Smooth muscle cell (in vitro differentiated cells): ENCODE measurements around the gene PDE12. TPM values are rescaled to one million over a fixed set of nuclear protein-coding genes. Genes with fewer than 3 reads are reported as not detected.
A peak's percentile ranks its signal among the peaks of the same experiment; 100 is the strongest.

Experiments used
- DNase-seq: peaks from one replicate; lab custom pipeline; 2025; ENCODE audit not compliant: unreplicated experiment; lab: John Stamatoyannopoulos, UW
- H2AFZ ChIP-seq: fragments of 200-600 bp; sonication (generic); 2 replicates; pipeline ENCODE4 v1.6.0; 2016; ENCODE audit warnings: antibody characterized with exemption, low read depth, mild to moderate bottlenecking
- H3F3A ChIP-seq: fragments of 200-600 bp; sonication (generic); 2 replicates; pipeline ENCODE4 v1.6.0; 2017; ENCODE audit warnings: antibody characterized with exemption, low read depth
- H3K27ac ChIP-seq: fragments of 200-600 bp; sonication (generic); 2 replicates; pipeline ENCODE4 v1.5.1; 2016; ENCODE audit warnings: low read depth, mild to moderate bottlenecking
- H3K27me3 ChIP-seq: fragments of 200-600 bp; sonication (generic); 2 replicates; pipeline ENCODE4 v1.6.1; 2016; ENCODE audit warnings: low read depth, mild to moderate bottlenecking
- H3K36me3 ChIP-seq: fragments of 200-600 bp; sonication (generic); 2 replicates; pipeline ENCODE4 v1.5.1; 2016; ENCODE audit warnings: low read depth
- H3K4me1 ChIP-seq: fragments of 200-600 bp; sonication (generic); 2 replicates; pipeline ENCODE4 v1.5.1; 2016; ENCODE audit warnings: low read depth
- H3K4me2 ChIP-seq: fragments of 200-600 bp; sonication (generic); 2 replicates; pipeline ENCODE4 v1.6.0; 2016; ENCODE audit warnings: mild to moderate bottlenecking
- H3K4me3 ChIP-seq: fragments of 200-600 bp; sonication (generic); 2 replicates; pipeline ENCODE4 v1.5.1; 2016; ENCODE audit warnings: mild to moderate bottlenecking
- H3K79me2 ChIP-seq: fragments of 200-600 bp; sonication (generic); 2 replicates; pipeline ENCODE4 v1.6.0; 2016; ENCODE audit warnings: low read depth, mild to moderate bottlenecking
- H3K9ac ChIP-seq: fragments of 200-600 bp; sonication (generic); 2 replicates; pipeline ENCODE4 v1.6.0; 2016; ENCODE audit warnings: low read depth
- H3K9me3 ChIP-seq: fragments of 200-600 bp; sonication (generic); replicated peaks from 2 replicates; pipeline ENCODE4 v1.5.1; 2016; ENCODE audit warnings: low read depth
- H4K20me1 ChIP-seq: fragments of 200-600 bp; sonication (generic); 2 replicates; pipeline ENCODE4 v1.6.0; 2016; ENCODE audit warnings: low read depth
- CTCF ChIP-seq: fragments of 200-600 bp; sonication (generic); IDR thresholded peaks from 2 replicates; pipeline ENCODE4 v1.5.1; 2017; ENCODE audit warnings: borderline replicate concordance, mild to moderate bottlenecking, antibody characterized with exemption; ENCODE audit not compliant: insufficient read depth, poor library complexity, severe bottlenecking
- WGBS: methylation state at CpG from one replicate; pipeline ENCODE4 v1.1.7; 2016; ENCODE audit warnings: low lambda C conversion rate; 5-methylcytosine and 5-hydroxymethylcytosine counted together
- polyA plus RNA-seq: library from polyadenylated mRNA; unstranded; fragments of >200 nt; fragmentation: Nextera tagmentation; extraction: Ambion mirVana; gene quantifications from 2 replicates; pipeline ENCODE4 v1.2.1, GENCODE V29; 2016
- total RNA-seq: library from RNA; depleted of rRNA; stranded (reverse); fragments of >200 nt; gene quantifications from 2 replicates; pipeline ENCODE4 v1.2.3, GENCODE V29; 2014

PDE12 gene
- total and polyA plus RNA-seq, 2 experiments from 2014 or later = 6.7 to 10.8 TPM

GRCh38 chr3:57582474-57583168, 26.5 kb downstream of the PDE12 start:
- H3K27ac ChIP-seq = peak overlapping the region; percentile 7
- peaks cover 33% of the 10 kb centered on the region for H3K36me3 ChIP-seq
- WGBS = 96% methylated on average over 7 of the region's 7 CpGs

GRCh38 chr3:57583544-57583943, 27.5 kb downstream of the PDE12 start:
- Histone ChIP-seq H3K9ac (no peak overlapping the region), H3K9me3 (no peaks in the 10 kb centered on the region), H3K4me1 (no peaks in the 10 kb centered on the region), H3F3A (peaks cover 32% of the 10 kb centered on the region), H3K79me2 (peaks cover 100% of the 10 kb centered on the region), H3K4me2 (no peak overlapping the region), H3K4me3 (no peak overlapping the region), H3K36me3 (peaks cover 30% of the 10 kb centered on the region), H4K20me1 (peaks cover 100% of the 10 kb centered on the region), H2AFZ (no peak overlapping the region), H3K27me3 (no peaks in the 10 kb centered on the region), H3K27ac (peak overlapping the region; percentile 63)
- TF ChIP-seq CTCF = no peak
- no peak for DNase-seq
- 95% methylated on average over 2 of the region's 2 CpGs for WGBS

More at GRCh38 chr3:57582474-57583168, 26.5 kb downstream of the PDE12 start:
- Histone ChIP-seq H3F3A (peaks cover 35% of the 10 kb centered on the region), H4K20me1 (peaks cover 100% of the 10 kb centered on the region), H3K9me3 (no peaks in the 10 kb centered on the region), H3K79me2 (peaks cover 100% of the 10 kb centered on the region), H3K4me2 (no peak overlapping the region), H3K27me3 (no peaks in the 10 kb centered on the region), H3K4me1 (no peaks in the 10 kb centered on the region), H3K9ac (no peak overlapping the region), H3K4me3 (no peak overlapping the region), H2AFZ (no peak overlapping the region)
- no peak for TF ChIP-seq CTCF
- DNase-seq = no peak

GRCh38 chr3:57586778-57587177, 30.7 kb downstream of the PDE12 start:
- no peaks in the 10 kb centered on the region for H3K27me3 ChIP-seq
- no peak for TF ChIP-seq CTCF
- 81% methylated on average over 6 of the region's 6 CpGs for WGBS
- H3K4me2 ChIP-seq = no peak overlapping the region
- no peak overlapping the region for H3K4me3 ChIP-seq
- peaks cover 100% of the 10 kb centered on the region for H3K79me2 ChIP-seq
- no peaks in the 10 kb centered on the region for H3K9me3 ChIP-seq
- no peak overlapping the region for H3K9ac ChIP-seq
- peak overlapping the region; percentile 13 for H3K27ac ChIP-seq
- peaks cover 24% of the 10 kb centered on the region for H3F3A ChIP-seq
- no peak overlapping the region for H2AFZ ChIP-seq
- DNase-seq = no peak
- H4K20me1 ChIP-seq = peaks cover 100% of the 10 kb centered on the region
- no peaks in the 10 kb centered on the region for H3K4me1 ChIP-seq
- H3K36me3 ChIP-seq = peaks cover 9% of the 10 kb centered on the region

GRCh38 chr3:57587905-57588304, 31.8 kb downstream of the PDE12 start:
- Histone ChIP-seq H2AFZ (no peak overlapping the region), H3K4me3 (peak overlapping the region; percentile 15), H3F3A (peaks cover 20% of the 10 kb centered on the region), H3K79me2 (peaks cover 100% of the 10 kb centered on the region), H3K4me2 (peak overlapping the region; percentile 31), H3K36me3 (peaks cover 5% of the 10 kb centered on the region), H3K27ac (peak overlapping the region; percentile 49), H3K9ac (no peak overlapping the region), H3K9me3 (no peaks in the 10 kb centered on the region), H3K27me3 (no peaks in the 10 kb centered on the region), H3K4me1 (no peaks in the 10 kb centered on the region), H4K20me1 (peaks cover 100% of the 10 kb centered on the region)
- WGBS = 89% methylated on average over 2 of the region's 2 CpGs
- no peak for TF ChIP-seq CTCF
- no peak for DNase-seq
